Kidney glomerular epithelial cell (primary cell): ENCODE results near the gene ATP5PD.
"Not testable (repeated sequence)": the region's sequence is repeated elsewhere in the genome, so short reads cannot be mapped to it uniquely, and the experiment has no call there.

Source experiments
- DNase-seq: peaks from one replicate; lab custom pipeline; 2025; lab: John Stamatoyannopoulos, UW

Gene ATP5PD

DNA sequence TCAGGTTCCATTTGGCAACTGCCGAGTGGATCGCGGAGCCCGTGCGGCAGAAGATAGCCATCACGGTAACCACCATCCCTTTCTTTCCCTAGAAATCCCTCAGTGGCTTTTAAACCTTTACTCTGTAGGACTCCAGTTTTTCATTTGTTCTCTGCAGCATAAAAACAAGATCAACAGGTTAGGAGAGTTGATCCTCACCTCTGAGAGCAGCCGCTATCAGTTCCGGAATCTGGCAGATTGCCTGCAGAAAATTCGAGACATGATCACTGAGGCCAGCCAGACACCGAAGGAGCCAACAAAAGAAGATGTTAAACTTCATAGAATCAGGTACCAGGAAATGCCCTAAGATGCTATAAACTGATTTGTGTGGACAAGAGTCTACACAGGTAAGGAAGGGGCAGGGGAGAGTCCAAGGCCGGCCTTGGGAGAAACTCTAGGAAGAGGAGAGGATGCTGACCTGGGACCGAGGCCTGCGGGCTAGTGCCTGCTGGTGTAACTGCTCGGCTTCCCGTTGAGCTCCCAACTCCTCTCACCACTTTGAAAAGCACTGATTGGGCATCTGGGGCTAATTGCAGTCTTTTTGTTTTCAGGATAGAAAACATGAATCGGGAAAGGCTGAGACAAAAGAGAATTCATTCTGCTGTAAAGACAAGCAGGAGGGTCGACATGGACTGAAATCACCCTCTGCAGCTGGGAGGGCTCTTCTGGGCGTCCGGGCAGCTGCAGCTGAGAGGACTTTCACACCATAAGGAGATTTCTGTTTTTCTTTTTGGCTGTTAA is 26.2 kb downstream of the ATP5PD start:
- no peak for DNase-seq

DNA sequence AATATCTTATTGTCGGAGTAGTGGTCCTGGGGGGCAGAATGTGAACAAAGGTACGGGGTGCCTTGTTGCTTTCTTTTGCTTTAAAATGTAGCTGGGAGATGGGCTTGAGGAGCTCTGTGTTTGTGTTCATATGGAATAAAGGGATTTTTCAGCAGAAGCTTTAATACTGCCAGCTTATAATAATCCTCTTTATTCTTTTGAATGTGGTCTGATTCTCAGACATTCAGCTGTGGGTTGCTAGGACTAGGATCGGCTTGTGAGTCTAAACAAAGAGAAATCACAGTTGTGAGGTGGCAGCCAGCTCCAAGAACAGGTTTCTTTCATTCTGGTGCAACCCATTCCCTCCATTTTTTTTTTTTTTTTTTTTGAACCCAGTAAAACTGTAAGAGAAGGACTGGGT is 27.1 kb downstream of the ATP5PD start:
- DNase-seq = no peak

- no peak for DNase-seq
These were observed 27.6 kb downstream of the ATP5PD start for GRCh38 chr17:75019146-75019545.

- DNase-seq = no peak
These were observed 33.6 kb downstream of the ATP5PD start for GRCh38 chr17:75013092-75013559.

GRCh38 chr17:75012346-75013091 is 34.2 kb downstream of the ATP5PD start, which contains the start of gene MRPL58:
MRPL58 (plus strand) TSS chr17:75012670; CDS start chr17:75012687, 17 bp downstream.
- DNase-seq = peak; percentile 88

GRCh38 chr17:75012096-75012345 is 34.7 kb downstream of the ATP5PD start:
- no peak for DNase-seq

DNA sequence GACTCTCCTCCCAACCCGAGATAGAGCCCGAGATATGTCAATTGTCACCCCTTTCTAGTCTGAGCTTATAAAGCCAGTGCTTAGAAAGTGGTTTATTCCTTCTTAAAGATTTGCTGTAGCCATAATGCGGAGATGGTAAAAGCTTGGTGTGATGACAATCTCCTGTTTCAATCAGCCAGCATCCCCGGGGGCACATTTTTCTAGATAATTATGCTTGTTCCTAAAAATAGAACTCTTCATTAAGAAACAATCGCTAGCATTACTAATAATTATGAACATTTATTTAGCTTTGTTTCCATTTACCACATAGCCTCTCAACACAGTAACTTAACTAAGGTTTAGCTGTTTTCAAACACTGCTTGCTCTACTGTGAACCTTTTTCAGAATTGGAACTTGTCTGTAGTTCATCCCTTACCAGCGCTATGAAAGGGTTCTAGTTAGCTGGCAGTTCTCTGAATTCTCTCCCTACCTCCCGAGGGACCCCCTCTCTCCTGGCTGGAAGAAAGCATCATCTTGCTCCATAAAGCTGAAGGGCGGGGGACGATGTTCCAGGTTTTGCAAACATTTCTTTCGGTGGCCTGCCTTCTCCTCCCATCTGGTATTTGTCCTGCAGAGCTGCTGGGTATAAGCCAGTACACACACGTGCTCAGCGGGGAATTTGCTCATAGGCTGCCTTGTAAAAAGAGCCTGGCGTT is 35.2 kb downstream of the ATP5PD start:
- DNase-seq = no peak

GRCh38 chr17:75010683-75011400 is 35.9 kb downstream of the ATP5PD start:
- DNase-seq = peak; percentile 15

GRCh38 chr17:75009139-75009724 is 37.5 kb downstream of the ATP5PD start:
- DNase-seq = no peak

DNA sequence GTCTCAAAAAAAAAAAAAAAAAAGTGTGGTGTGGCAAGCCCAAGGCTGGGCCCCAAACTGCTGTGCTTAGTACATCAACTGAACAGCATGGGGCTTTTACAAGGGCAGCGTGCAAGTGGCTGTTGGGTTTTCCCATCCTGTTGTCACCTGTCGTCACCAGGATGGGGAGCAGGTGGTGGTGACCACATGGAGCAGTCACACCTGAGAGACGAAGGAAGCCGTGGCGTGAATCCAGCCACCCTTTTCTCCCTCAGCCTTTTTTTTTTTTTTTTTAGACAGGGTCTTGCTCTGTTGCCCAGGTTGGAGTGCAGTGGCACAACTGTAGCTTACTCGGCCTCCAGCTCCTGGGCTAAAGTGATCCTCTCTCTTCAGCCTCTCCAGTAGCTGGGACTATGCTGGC is 38.4 kb downstream of the ATP5PD start:
- no peak for DNase-seq

- DNase-seq = no peak
These were observed 40.1 kb downstream of the ATP5PD start for GRCh38 chr17:75006653-75007052.

- DNase-seq = not testable (repeated sequence)
These were observed 40.7 kb downstream of the ATP5PD start for GRCh38 chr17:75006084-75006483.

- no peak for DNase-seq
These were observed 41.5 kb downstream of the ATP5PD start for GRCh38 chr17:75005291-75005690.

DNA sequence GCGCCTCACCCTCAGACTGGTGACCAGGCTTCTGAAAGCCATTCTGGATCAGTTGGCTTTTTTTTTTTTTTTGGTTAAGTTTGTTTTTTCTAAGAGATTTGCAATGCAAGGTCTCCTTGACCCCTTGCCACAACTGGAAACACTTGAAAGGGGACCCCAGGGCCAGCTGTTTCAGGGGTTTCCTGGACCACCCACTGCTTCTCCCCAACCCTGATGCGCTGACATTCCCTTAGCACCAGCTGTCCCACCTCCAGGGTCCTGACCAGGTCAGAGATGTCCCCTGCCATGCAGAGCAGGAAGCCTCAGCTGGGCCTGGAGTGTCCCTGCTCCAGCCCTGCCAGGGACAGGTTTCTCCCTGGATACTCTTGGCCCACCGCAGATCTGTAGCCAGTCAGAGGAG is 42.4 kb downstream of the ATP5PD start:
- no peak for DNase-seq

DNA sequence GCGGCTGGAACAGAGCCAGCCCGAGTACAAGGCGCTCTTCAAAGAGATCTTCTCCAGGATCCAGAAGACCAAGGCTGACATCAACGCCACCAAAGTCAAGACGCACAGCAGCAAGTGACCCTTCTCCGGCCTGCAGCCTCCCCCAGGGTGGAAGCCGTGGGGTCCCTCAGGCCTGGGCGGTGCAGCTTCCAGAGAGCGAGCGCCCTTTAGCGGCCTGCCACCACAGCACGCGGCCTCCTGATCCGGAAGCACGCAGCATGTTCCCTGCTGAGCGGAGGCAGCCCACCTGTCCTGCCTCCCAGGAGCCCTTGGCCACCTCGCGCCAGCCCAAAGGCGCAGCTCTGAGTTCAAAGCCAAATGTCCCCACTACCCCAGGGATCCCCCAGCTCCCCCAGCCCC is 42.8 kb downstream of the ATP5PD start:
- no peak for DNase-seq

- no peak for DNase-seq
These were observed 43.5 kb downstream of the ATP5PD start for GRCh38 chr17:75003070-75003956.

DNA sequence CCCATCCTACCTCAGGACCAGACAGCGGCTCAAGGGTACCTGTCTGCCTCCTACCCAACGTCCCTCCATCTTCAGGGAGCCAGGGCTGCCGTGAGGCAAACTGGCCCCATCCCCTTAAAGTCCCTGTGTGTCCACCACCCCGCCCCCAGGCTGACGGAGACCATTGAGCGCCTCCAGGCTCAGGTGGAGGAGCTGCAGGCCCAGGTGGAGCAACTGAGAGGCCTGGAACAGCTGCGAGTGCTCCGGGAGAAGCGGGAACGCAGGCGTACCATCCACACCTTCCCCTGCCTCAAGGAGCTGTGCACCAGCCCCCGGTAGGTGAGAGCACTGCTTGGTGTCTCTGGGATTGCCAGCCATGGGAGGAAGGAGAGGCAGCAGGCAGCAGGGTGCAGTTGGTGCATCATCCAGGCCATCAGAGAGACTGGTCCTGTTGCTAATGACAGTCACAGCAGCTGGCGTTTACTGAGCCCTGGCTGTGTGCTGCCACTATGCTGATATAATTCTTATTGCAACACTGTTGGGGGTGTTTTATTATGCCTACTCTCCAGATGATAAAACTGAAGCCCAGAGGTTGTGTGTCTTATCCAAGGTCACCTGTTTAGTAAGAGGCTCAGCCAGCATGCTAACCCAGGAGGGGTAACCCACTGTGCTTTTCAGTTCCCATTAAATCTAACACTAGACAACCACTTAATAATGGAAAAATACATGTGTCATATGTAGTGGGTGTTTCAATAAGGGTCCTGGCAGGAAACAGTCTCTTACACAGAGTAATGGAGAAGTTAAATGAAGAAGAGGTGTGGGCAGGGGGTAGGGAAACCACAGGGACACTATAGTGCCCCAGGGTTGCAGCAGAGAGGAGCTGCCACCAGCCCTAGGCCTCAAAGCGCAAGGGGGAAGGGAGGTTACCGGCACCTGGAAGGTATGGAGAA is 44.6 kb downstream of the ATP5PD start:
- no peak for DNase-seq

DNA sequence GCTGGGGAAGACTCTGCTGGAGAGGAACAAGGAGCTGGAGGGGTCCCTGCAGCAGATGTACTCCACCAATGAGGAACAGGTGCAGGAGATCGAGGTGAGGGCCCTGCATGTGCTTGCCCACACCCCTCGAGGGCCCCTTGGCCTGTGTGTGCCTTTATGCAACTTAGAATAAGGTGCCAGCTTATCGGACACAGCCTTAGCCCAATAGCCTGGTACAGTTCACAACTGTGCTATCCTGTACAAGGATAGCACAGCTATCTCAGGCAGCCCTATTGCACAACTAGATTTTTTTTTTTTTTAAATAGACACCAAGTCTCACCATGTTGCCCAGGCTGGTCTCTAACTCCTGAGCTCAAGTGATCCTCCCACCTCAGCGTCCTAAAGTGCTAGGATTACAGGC is 47.2 kb downstream of the ATP5PD start:
- no peak for DNase-seq

- no peak for DNase-seq
These were observed 48.0 kb downstream of the ATP5PD start for GRCh38 chr17:74998783-74999182.

- DNase-seq = no peak
These were observed 50.9 kb downstream of the ATP5PD start for GRCh38 chr17:74995847-74996246.
